ENCODE measurements around the gene SLIT2.

Gene SLIT2

GRCh38 chr4:20254511-20255250 is 3.0 kb downstream of the SLIT2 start:
- TF ChIP-seq CTCF (IDR thresholded peaks at IDR 0.05; ENCODE audit: control insufficient read depth, insufficient read depth, low read depth, low read length, missing control alignments), result no peak
- no peak for DNase-seq (ENCODE audit: low read depth)
- peak overlapping the region; percentile 87 for H3K4me3 ChIP-seq (ENCODE audit: control insufficient read depth, low read depth, low read length)

GRCh38 chr4:20255251-20255586 is 3.5 kb downstream of the SLIT2 start:
- no peak for DNase-seq (ENCODE audit: low read depth)
- peak overlapping the region; percentile 87 for H3K4me3 ChIP-seq (ENCODE audit: control insufficient read depth, low read depth, low read length)
- no peak for TF ChIP-seq CTCF (IDR thresholded peaks at IDR 0.05; ENCODE audit: control insufficient read depth, insufficient read depth, low read depth, low read length, missing control alignments)

- no peak for TF ChIP-seq CTCF (IDR thresholded peaks at IDR 0.05; ENCODE audit: control insufficient read depth, insufficient read depth, low read depth, low read length, missing control alignments)
- DNase-seq (ENCODE audit: low read depth), result no peak
- H3K4me3 ChIP-seq (ENCODE audit: control insufficient read depth, low read depth, low read length), result peak overlapping the region; percentile 87
Measured at GRCh38 chr4:20255823-20256222, 4.1 kb downstream of the SLIT2 start.

GRCh38 chr4:20256381-20256881 is 4.7 kb downstream of the SLIT2 start:
- TF ChIP-seq CTCF (IDR thresholded peaks at IDR 0.05; ENCODE audit: control insufficient read depth, insufficient read depth, low read depth, low read length, missing control alignments), result no peak
- H3K4me3 ChIP-seq (ENCODE audit: control insufficient read depth, low read depth, low read length), result peak overlapping the region; percentile 87
- DNase-seq (ENCODE audit: low read depth), result no peak

GRCh38 chr4:20259707-20260106 is 8.0 kb downstream of the SLIT2 start:
- no peak for TF ChIP-seq CTCF (IDR thresholded peaks at IDR 0.05; ENCODE audit: control insufficient read depth, insufficient read depth, low read depth, low read length, missing control alignments)
- DNase-seq (ENCODE audit: low read depth), result no peak

GRCh38 chr4:20260821-20261220 is 9.1 kb downstream of the SLIT2 start:
- DNase-seq (ENCODE audit: low read depth), result no peak
- TF ChIP-seq CTCF (IDR thresholded peaks at IDR 0.05; ENCODE audit: control insufficient read depth, insufficient read depth, low read depth, low read length, missing control alignments), result no peak
- no peak overlapping the region for H3K4me3 ChIP-seq (ENCODE audit: control insufficient read depth, low read depth, low read length)

More at GRCh38 chr4:20259707-20260106, 8.0 kb downstream of the SLIT2 start:
- no peak overlapping the region for H3K4me3 ChIP-seq (ENCODE audit: control insufficient read depth, low read depth, low read length)

Measured in AG09309 (cell line).